WTC11 (cell line): Measurements from ENCODE around the gene CLEC16A. TPM values are rescaled to one million over a fixed set of nuclear protein-coding genes. Genes with fewer than 3 reads are reported as not detected.

Experiments used
- ATAC-seq: fragments of 200-7000 bp; cut with Tn5 transposase; 2 replicates; pipeline ENCODE4 v1.10.0; 2021; ENCODE audit warnings: mild to moderate bottlenecking, moderate library complexity
- CTCF ChIA-PET: fragments of 300-600 bp; sonication (Branson Sonifier 250); formaldehyde crosslinking; loops from one replicate; lab custom pipeline; 2021; ENCODE audit warnings: antibody characterized with exemption; lab: Charles Lee
- POLR2A ChIA-PET: fragments of 350-600 bp; sonication (Branson Sonifier 250); formaldehyde crosslinking; loops from one replicate; lab custom pipeline; 2021; ENCODE audit warnings: antibody characterized with exemption; lab: Charles Lee
- DNase-seq: peaks from one replicate; pipeline ENCODE4 v3.0.0; 2021; ENCODE audit warnings: low spot score
- H3K27ac Mint-ChIP-seq: 2 replicates; pipeline ENCODE4 v1.8.0; 2021; ENCODE audit warnings: mixed read lengths
- H3K27me3 Mint-ChIP-seq: 2 replicates; pipeline ENCODE4 v1.8.0; 2021; ENCODE audit warnings: low read depth, mild to moderate bottlenecking, moderate library complexity, mixed read lengths
- H3K36me3 Mint-ChIP-seq: 2 replicates; pipeline ENCODE4 v1.8.0; 2021; ENCODE audit warnings: mixed read lengths
- H3K4me1 Mint-ChIP-seq: 2 replicates; pipeline ENCODE4 v1.8.0; 2022; ENCODE audit warnings: mixed read lengths
- H3K4me3 Mint-ChIP-seq: 2 replicates; pipeline ENCODE4 v1.8.0; 2021; ENCODE audit warnings: mild to moderate bottlenecking, moderate library complexity, mixed read lengths
- H3K9me3 Mint-ChIP-seq: 2 replicates; pipeline ENCODE4 v1.8.0; 2021; ENCODE audit warnings: mixed read lengths
- AR ChIP-seq: fragments of 250-450 bp; sonication (Bioruptor Pico); IDR thresholded peaks from 2 replicates; pipeline ENCODE4 v1.9.0; 2021; ENCODE audit warnings: mild to moderate bottlenecking
- ATF1 ChIP-seq: sonication (generic); formaldehyde crosslinking; IDR thresholded peaks from 2 replicates; pipeline ENCODE4 v1.8.1; 2023; ENCODE audit warnings: mild to moderate bottlenecking, moderate library complexity, missing genetic modification reagents
- ATF2 ChIP-seq: sonication (generic); formaldehyde crosslinking; IDR thresholded peaks from 2 replicates; pipeline ENCODE4 v1.8.1; 2022; ENCODE audit warnings: low read depth, missing genetic modification reagents, borderline replicate concordance
- CDX4 ChIP-seq: fragments of 250-450 bp; sonication (Bioruptor Pico); IDR thresholded peaks from 2 replicates; pipeline ENCODE4 v1.9.0; 2021; ENCODE audit warnings: moderate library complexity, mild to moderate bottlenecking, inconsistent platforms, borderline replicate concordance
- CREM ChIP-seq: sonication (generic); formaldehyde crosslinking; IDR thresholded peaks from 2 replicates; pipeline ENCODE4 v1.8.1; 2022; ENCODE audit warnings: mild to moderate bottlenecking, missing genetic modification reagents, moderate library complexity
- ESRRA ChIP-seq: sonication (generic); formaldehyde crosslinking; IDR thresholded peaks from 2 replicates; pipeline ENCODE4 v1.8.1; 2022; ENCODE audit warnings: mild to moderate bottlenecking, missing genetic modification reagents, borderline replicate concordance
- FOXP4 ChIP-seq: sonication (generic); formaldehyde crosslinking; IDR thresholded peaks from 2 replicates; pipeline ENCODE4 v1.8.0; 2022; ENCODE audit warnings: mild to moderate bottlenecking, missing genetic modification reagents
- GTF2I ChIP-seq: fragments of 250-450 bp; sonication (Bioruptor Pico); conservative IDR thresholded peaks from 2 replicates; pipeline ENCODE4 v1.4.0; 2021; ENCODE audit warnings: mild to moderate bottlenecking
- HMGA2 ChIP-seq: fragments of 250-450 bp; sonication (Bioruptor Pico); IDR thresholded peaks from 2 replicates; pipeline ENCODE4 v1.4.0; 2021; ENCODE audit warnings: mild to moderate bottlenecking, moderate library complexity
- JAZF1 ChIP-seq: fragments of 250-450 bp; sonication (Bioruptor Pico); IDR thresholded peaks from 2 replicates; pipeline ENCODE4 v1.9.0; 2021; ENCODE audit warnings: moderate library complexity, mild to moderate bottlenecking, inconsistent platforms
- OVOL2 ChIP-seq: fragments of 250-450 bp; sonication (Bioruptor Pico); IDR thresholded peaks from 2 replicates; pipeline ENCODE4 v1.9.0; 2021; ENCODE audit warnings: mild to moderate bottlenecking, borderline replicate concordance
- PREB ChIP-seq: sonication (generic); formaldehyde crosslinking; IDR thresholded peaks from 2 replicates; pipeline ENCODE4 v1.8.1; 2022; ENCODE audit warnings: mild to moderate bottlenecking, missing genetic modification reagents, moderate library complexity, borderline replicate concordance
- SP1 ChIP-seq: sonication (generic); formaldehyde crosslinking; conservative IDR thresholded peaks from 2 replicates; pipeline ENCODE4 v1.8.1; 2022; ENCODE audit warnings: missing genetic modification reagents
- TEAD4 ChIP-seq: sonication (generic); formaldehyde crosslinking; IDR thresholded peaks from 2 replicates; pipeline ENCODE4 v1.8.0; 2022; ENCODE audit warnings: mild to moderate bottlenecking, missing genetic modification reagents
- ZBTB21 ChIP-seq: sonication (generic); formaldehyde crosslinking; IDR thresholded peaks from 2 replicates; pipeline ENCODE4 v1.8.1; 2023; ENCODE audit warnings: mild to moderate bottlenecking, missing genetic modification reagents, borderline replicate concordance
- ZNF232 ChIP-seq: sonication (generic); formaldehyde crosslinking; IDR thresholded peaks from 2 replicates; pipeline ENCODE4 v1.8.0; 2022; ENCODE audit warnings: mild to moderate bottlenecking, missing genetic modification reagents
- ZNF281 ChIP-seq: sonication (generic); formaldehyde crosslinking; IDR thresholded peaks from 2 replicates; pipeline ENCODE4 v1.8.0; 2023; ENCODE audit warnings: mild to moderate bottlenecking, missing genetic modification reagents
- ZNF416 ChIP-seq: fragments of 250-450 bp; sonication (Bioruptor Pico); IDR thresholded peaks from 2 replicates; pipeline ENCODE4 v1.9.0; 2021; ENCODE audit warnings: mild to moderate bottlenecking, inconsistent platforms
- ZNF425 ChIP-seq: fragments of 250-450 bp; sonication (Bioruptor Pico); conservative IDR thresholded peaks from 2 replicates; pipeline ENCODE4 v1.9.0; 2021; ENCODE audit warnings: mild to moderate bottlenecking
- total RNA-seq: library from RNA; stranded (reverse); gene quantifications from 3 replicates; pipeline ENCODE4 v1.2.3, GENCODE V29; 2021

CLEC16A gene
- total RNA-seq, 1 experiment from 2014 or later: 14.4 TPM

- TF ChIP-seq ZNF425 (CRISPR knock-in tag) (no peak), GTF2I (CRISPR knock-in tag) (no peak), ESRRA (no peak)
Observed at GRCh38 chr16:11042191-11042590, 97.8 kb downstream of the CLEC16A start (continued).

- ATAC-seq (no peak), DNase-seq (no peak)
- Mint-ChIP-seq H3K4me1 (peaks cover 12% of the 10 kb centered on the region), H3K9me3 (no peaks in the 10 kb centered on the region), H3K4me3 (no peak overlapping the region), H3K36me3 (no peaks in the 10 kb centered on the region; the same call in 1 of the 2 replicates), H3K27me3 (no peaks in the 10 kb centered on the region), H3K27ac (no peak overlapping the region)
- TF ChIP-seq CREM (no peak), CDX4 (CRISPR knock-in tag) (no peak), JAZF1 (CRISPR knock-in tag) (no peak)
- ChIA-PET CTCF (interaction anchor here (0.7 to 1.0 kb wide), 2 partner anchors 11 to 915 kb away, joined by 3 read pairs; no protein-coding TSS in a partner anchor), POLR2A (no interaction called here)
Observed at GRCh38 chr16:11045441-11045840, 101.1 kb downstream of the CLEC16A start.

GRCh38 chr16:11045846-11046245, 101.5 kb downstream of the CLEC16A start:
- CTCF ChIA-PET: interaction anchor here (0.7 kb wide), 1 partner anchor 326 kb away, joined by 3 read pairs; no protein-coding TSS in a partner anchor
- no peak for ATAC-seq
- Mint-ChIP-seq H3K36me3 (no peaks in the 10 kb centered on the region; the same call in 1 of the 2 replicates), H3K27me3 (no peaks in the 10 kb centered on the region), H3K4me1 (peaks cover 16% of the 10 kb centered on the region), H3K4me3 (no peak overlapping the region), H3K9me3 (no peaks in the 10 kb centered on the region)
- no peak for DNase-seq
- TF ChIP-seq FOXP4 (CRISPR knock-in tag) (no peak), ZNF416 (no peak), HMGA2 (CRISPR knock-in tag) (no peak), SP1 (CRISPR knock-in tag) (no peak), OVOL2 (CRISPR knock-in tag) (no peak), AR (no peak), PREB (CRISPR knock-in tag) (no peak), ZNF232 (CRISPR knock-in tag) (no peak), ZNF281 (CRISPR knock-in tag) (no peak), ZBTB21 (CRISPR knock-in tag) (no peak), TEAD4 (no peak), ATF2 (CRISPR knock-in tag) (no peak), ATF1 (CRISPR knock-in tag) (no peak)
- TF ChIP-seq, all 79 proteins: peak for 0
- POLR2A ChIA-PET: no interaction called here
- H3K27ac Mint-ChIP-seq: no peak overlapping the region
